Lower leg skin (tissue), 4 donors: ENCODE data around the gene RBL1. TPM values are rescaled to one million over a fixed set of nuclear protein-coding genes. Genes with fewer than 3 reads are reported as not detected.
"Not testable (repeated sequence)": the region's sequence is repeated elsewhere in the genome, so short reads cannot be mapped to it uniquely, and the experiment has no call there.

Experiments used
- DNase-seq, 2 donors: peaks; one replicate each; pipeline ENCODE4 v3.0.0-alpha.2; 2019; ENCODE audit warnings: low spot score in 2 of 2
- H3K4me3 ChIP-seq: fragments of 200-600 bp; sonication (generic); 2 replicates; pipeline ENCODE4 v1.5.1; 2017; ENCODE audit warnings: mild to moderate bottlenecking, low read depth; ENCODE audit not compliant: poor library complexity, severe bottlenecking
- CTCF ChIP-seq, 3 donors: fragments of 450-650 bp; IDR thresholded peaks; one replicate each; pipeline ENCODE4 v1.5.1; 2016; ENCODE audit warnings: antibody characterized with exemption in 3 of 3, mild to moderate bottlenecking in 3 of 3, moderate library complexity in 2 of 3
- POLR2A ChIP-seq, 2 donors: fragments of 450-650 bp; IDR thresholded peaks; one replicate each; pipeline ENCODE4 v1.6.1; 2016 to 2017; ENCODE audit warnings: antibody characterized with exemption in 2 of 2, mild to moderate bottlenecking in 1 of 2, moderate library complexity in 1 of 2
- WGBS, 2 donors: methylation state at CpG; one replicate each; pipeline ENCODE4 v1.1.5; 2018; 5-methylcytosine and 5-hydroxymethylcytosine counted together
- intact Hi-C: fragments of 100-400 bp; cut with DNase I; formaldehyde crosslinking; loops from one replicate; pipeline ENCODE4 v1.15.0; 2023; ENCODE audit warnings: low total_unique reads
- total RNA-seq, 4 donors: library from RNA; depleted of rRNA; stranded (reverse); fragments of >200 nt; gene quantifications; one replicate each; pipeline ENCODE4 v1.1.0, GENCODE V29; 2016

RBL1 gene
- total RNA-seq, 4 donors from 2014 or later = 3.4 to 5.3 (median 4.8) TPM

- intact Hi-C loops = no loop called here
- no peak for DNase-seq
- no peak for TF ChIP-seq POLR2A (IDR thresholded peaks at IDR 0.05)
- no peak for TF ChIP-seq CTCF (IDR thresholded peaks at IDR 0.05)
- no peak overlapping the region for H3K4me3 ChIP-seq
- WGBS, 2 donors = 73 to 84% methylated on average over 3 of the region's 3 CpGs
Measured at GRCh38 chr20:37131486-37131885, 35.7 kb upstream of the RBL1 start.

GRCh38 chr20:37128803-37129202 lies 33.0 kb upstream of the RBL1 start:
- no peak for TF ChIP-seq POLR2A (IDR thresholded peaks at IDR 0.05)
- TF ChIP-seq CTCF (IDR thresholded peaks at IDR 0.05) = no peak
- H3K4me3 ChIP-seq = no peak overlapping the region
- no peak for DNase-seq
- intact Hi-C loops = no loop called here
- 72 to 81% methylated on average over 3 of the region's 3 CpGs for WGBS, 2 donors

- H3K4me3 ChIP-seq, intact Hi-C loops, DNase-seq: not testable (repeated sequence)
- 100% methylated on average over 2 of the region's 30 CpGs; no CpG with 5 or more reads in 1 of the 2 donors for WGBS, 2 donors
Measured at GRCh38 chr20:37126290-37126689, 30.5 kb upstream of the RBL1 start.

- H3K4me3 ChIP-seq = no peak overlapping the region
- intact Hi-C loops = no loop called here
- WGBS, 2 donors = 81 to 82% methylated on average over 6 of the region's 6 CpGs
- no peak for DNase-seq
- TF ChIP-seq POLR2A (IDR thresholded peaks at IDR 0.05) (no peak), CTCF (IDR thresholded peaks at IDR 0.05) (no peak)
Measured at GRCh38 chr20:37123441-37123840, 27.6 kb upstream of the RBL1 start.

- TF ChIP-seq CTCF (IDR thresholded peaks at IDR 0.05) (no peak), POLR2A (IDR thresholded peaks at IDR 0.05) (no peak)
- no peak for DNase-seq
- no peak overlapping the region for H3K4me3 ChIP-seq
- intact Hi-C loops = no loop called here
- 82 to 91% methylated on average over 4 of the region's 4 CpGs for WGBS, 2 donors
Measured at GRCh38 chr20:37120497-37120896, 24.7 kb upstream of the RBL1 start.

GRCh38 chr20:37119356-37120036 lies 23.7 kb upstream of the RBL1 start:
- TF ChIP-seq CTCF (IDR thresholded peaks at IDR 0.05) (no peak), POLR2A (IDR thresholded peaks at IDR 0.05) (no peak)
- WGBS, 2 donors = 90 to 98% methylated on average over 7 of the region's 7 CpGs
- no peak for DNase-seq
- H3K4me3 ChIP-seq = no peak overlapping the region
- intact Hi-C loops = no loop called here
